CD4-positive, alpha-beta T cell treated with Interleukin-15 for 1 hour (primary cell): ENCODE data around the gene TBC1D9B.

ENCODE experiments used
- DNase-seq: peaks from one replicate; pipeline ENCODE4 v3.0.0-alpha.2; 2020

Gene TBC1D9B

DNA sequence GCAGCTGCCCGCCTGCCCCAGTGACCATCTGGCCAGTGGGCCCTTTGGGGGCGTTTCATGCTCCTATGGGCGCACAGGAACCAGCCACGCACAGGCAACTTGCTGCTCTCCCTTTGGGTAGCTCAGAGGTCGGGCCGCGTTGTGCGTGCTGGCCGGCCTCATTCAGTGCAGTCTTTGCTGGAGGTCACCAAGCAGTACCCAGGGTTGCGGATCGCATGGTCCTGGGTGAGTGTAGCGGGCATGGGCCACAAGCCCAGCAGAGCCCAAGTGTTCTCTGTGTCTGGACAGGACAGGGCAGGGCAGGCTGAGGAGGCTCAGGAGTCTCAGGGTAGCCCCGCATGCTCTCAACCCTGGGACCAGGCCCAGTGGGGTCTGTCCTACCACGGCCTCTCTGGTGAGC, 39.2 kb downstream of the TBC1D9B start:
- no peak for DNase-seq

DNA sequence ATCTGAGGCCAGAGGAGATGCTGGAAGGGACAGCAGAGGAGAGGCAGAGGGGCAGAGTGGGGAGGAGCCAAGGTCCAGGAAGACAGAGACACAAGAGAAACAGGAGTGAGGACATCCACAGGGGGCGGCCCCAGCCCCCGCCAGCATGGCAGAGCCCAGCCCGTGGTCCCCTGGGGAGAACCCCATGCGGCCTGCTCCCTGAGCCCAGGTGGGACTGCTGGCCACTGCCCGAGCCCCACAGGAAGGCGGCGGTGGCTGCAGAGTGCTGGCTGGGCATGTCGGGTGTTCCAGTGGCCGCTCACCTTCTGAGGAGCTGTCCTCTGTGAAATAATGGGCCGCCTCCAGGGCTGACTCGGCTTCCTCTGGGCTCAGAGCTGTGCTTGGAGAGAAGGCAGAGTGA, 40.2 kb downstream of the TBC1D9B start:
- no peak for DNase-seq

DNA sequence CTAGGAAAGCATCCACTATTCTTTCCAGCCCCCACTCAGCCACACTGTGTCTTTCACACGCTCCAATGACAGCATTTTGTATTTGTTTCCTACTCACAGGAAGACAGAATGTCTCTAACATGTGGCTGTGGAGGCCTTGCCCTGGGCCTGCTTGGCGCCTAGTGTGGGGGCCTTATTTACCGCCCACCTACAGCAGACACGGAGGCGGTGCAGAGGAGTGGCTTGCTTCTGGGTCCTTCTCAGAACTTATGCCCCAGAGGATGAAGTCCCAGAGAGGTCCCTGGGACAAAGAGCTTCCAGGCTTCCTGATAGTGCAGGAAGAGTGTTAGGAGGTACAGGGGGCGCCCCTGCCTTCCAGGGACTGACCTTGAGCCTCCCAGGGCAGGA, 40.6 kb downstream of the TBC1D9B start:
- DNase-seq: no peak

DNA sequence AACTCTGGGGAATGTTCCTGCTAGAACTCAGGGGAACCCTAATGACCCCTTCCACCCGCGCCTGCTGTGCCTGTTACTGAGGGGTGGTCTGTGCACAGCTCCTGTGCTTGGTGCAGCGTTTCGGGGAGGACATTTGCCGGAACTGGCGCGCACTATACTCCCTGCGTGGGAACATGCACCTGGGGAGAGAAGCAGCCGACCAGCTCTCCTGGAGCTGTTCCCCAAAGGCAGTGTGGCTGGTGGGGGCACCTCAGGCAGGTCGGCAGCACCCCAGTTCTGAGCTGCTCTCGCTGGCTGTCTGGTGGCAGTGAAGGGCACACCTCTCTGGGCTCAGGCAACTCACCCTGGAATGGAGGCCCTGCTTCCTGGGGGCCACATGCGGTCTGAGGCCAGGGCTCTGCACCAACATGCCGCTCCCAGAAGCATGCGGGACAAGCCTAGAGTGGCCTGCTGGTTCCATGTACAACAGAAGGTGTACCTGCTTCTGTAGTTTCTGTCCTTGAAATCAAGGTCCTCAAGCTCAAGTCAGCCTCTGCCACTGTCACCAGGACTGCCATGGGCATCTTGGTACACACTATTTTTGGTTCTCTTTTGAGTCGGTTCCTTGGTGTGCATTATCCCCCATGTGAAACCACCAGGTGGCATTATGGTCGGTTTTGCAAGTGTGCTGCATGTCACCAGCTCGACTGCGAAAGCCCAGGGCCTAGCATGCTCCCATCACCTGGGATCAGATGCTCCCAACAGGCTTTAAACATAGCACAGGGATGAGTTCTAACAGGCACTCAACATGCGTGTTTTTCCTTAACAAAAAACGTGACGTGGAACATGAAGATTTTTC, 41.2 kb downstream of the TBC1D9B start:
- DNase-seq: no peak

DNA sequence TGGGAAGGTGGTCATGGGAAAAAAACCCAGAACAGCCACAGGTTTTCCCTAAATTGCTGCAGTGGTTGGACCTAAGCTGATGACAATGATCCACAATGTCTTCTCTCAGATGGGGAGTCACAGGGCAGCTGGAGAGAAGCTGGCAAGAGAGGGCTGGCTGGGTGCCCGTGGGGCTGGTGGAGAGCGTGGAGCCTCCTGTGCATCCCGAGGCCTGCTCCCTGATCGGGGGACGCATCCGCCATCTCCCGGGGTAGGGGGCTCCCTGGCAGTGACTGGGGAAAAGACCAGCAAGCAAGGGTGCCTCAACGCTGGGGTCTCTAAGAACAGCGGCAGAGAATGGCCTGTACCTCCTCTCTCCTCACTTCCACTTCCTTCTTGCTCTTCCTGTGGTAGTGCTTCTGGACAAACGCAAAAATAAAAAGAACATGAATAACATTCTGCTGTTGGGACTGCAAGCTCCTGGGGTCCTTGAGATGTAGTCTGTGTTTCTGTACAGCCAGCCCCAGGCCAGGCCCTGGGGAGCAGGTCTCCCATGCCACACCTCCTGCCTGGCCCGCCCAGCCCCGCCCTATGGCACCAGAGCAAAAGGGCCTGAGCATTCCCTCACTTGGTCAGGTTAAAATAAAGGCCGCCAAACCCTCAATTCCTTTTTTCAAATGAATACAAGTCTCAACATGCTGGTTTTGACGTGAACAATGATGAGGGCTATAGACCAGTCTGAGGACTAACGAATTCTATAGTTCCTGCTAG, 42.0 kb downstream of the TBC1D9B start:
- DNase-seq: no peak

DNA sequence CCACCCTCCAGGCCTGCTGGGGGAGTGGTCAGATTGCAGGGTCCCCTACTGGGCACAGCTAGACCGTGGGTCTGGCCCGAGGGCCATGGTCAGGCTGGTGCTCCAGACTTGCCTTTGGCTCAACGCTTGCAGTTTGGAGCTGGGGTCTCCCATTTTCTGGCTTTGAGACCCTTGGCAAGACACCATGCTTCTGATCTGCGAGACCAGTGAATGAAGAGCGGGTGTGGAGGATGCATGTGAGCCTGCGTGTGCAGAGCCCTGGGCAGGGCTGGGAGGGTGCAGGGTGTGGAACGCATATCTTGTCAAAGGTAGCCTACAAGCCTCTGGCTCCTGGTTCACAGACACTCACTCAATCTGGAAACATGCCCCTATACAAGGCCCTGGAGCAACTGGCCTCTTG, 43.0 kb downstream of the TBC1D9B start:
- DNase-seq: no peak

DNA sequence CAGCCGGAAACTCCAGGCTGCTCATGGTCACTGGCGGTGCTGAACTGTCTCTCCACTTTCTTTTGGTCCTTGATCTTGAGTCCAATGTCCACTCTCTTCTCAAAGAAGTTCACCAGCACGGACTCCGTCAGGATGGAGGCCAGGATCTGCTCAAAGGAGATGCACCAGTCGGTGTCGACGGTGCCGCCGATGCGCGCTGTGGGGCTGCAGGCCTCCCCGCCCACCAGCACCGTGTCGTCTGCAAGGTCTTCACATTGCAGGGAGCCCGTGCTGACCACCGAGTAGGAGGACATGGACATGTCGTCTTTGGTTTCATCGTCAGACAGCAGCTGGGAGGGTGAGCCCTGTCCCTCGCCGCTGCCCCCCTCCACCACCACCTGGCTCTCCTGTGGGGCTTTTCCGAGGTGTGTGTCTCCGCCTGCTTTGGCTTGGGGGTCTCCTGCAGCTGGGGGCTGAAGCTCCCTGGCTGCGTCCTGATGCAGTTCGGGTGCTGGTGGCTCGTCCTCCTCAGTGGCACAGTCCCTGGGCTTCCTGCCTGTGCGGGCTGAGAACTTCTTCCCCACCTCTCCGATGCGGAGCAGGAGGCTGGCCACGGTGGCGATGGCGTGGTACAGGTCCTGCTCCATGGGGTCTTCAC, 44.1 kb downstream of the TBC1D9B start:
- no peak for DNase-seq

DNA sequence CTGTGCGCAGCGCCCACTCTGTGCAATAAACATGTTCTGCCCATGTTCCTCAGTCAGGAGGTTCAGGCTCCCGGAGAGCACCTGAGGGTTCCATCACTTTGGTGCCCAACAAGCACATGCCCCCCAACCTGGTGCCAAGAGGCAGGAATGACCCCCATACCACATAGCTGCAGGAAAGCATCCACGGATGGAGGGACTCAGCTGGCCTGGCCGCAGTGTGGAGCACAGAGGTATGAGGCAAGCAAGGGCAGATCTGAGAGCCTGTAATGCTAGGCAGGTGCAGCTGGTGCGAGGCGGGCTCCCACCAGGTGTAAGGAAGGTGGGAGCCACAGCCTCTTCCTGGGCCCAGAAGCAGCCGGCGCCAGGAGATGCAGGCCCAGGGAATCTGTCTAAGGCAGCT, 44.8 kb downstream of the TBC1D9B start:
- DNase-seq: no peak

DNA sequence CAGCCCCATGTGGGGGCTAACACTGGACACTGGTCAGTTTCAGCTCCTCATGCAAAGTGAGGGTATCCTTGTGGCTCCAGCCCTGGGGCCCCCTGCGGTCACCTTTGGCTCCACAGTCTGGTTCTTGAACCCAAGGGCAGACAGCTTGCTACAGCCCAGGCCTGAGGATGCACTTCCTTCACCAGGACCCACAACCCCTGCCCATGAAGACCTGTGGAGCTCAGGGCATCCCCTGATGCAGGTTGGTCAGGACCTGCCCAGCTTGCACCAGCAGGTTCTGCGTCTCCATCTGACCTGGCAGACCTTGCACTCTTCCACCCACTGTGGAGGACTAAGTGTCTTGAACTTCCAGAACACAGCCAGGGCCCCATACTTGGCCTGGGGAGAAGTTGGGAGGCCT, 45.4 kb downstream of the TBC1D9B start:
- no peak for DNase-seq

DNA sequence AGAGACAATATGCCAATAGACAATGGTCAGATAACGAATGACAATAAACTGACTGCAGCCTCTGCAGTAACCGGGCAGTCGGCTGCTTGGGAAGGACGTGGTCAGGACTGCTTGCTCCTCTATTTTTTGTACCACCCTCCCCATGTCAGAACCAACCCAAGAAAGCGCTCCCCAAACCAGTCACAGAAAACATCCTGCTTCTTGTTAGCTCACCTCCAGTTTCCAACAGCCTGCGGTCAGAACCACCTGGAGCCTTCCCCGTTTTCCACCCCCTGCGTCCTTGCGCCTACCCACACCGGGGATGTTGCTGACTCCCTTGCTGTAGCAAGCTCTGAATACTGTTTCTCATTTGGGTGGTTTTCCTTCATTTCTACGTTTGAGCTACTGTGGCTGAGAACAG, 47.4 kb downstream of the TBC1D9B start:
- no peak for DNase-seq

DNA sequence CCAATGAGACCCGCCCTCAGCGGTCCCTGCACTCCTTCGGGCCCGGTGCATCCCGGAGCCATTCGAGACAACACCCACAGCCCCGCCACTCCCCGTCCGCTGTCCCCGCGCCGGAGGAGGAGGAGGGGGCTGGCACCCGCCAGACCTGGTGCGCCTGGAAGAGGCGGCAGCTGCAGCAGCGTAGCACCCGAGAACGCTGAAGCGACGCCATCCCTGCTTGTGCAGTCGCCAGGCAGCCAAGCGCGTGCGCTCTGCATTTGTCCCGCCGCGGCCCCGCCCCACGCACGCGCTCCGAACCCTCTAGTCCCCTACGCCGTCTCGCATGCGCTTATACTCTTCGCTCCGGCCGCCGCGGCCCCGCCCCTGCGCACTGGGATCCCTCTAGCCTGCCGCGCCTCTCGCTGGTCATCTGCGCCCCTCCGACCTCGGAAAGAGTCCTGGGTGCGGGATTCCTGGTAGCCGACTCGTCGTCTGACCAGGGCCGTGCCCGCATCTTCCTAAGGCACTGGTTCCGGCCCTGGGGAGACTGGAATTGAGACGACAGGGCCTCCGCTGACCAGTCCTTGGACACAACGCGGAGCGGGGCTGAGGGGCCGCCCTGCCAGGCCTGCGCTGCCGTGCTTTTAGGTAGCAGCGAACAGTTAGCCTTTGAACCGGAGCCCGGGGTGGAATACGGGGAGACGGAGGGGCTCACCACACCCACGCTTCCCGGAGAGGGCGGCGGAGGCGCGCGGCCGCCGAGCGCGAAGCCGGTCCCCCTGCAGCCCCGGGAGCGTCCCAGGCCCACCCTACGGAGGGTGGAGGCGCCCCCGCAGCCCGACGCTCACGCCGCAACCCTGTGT, 48.9 kb downstream of the TBC1D9B start, which contains the start of gene MRNIP:
MRNIP (minus strand) TSS at position 232 of the 842 bp plus-strand sequence; CDS start at position 211, 21 bp downstream.
- DNase-seq: peak; percentile 89

DNA sequence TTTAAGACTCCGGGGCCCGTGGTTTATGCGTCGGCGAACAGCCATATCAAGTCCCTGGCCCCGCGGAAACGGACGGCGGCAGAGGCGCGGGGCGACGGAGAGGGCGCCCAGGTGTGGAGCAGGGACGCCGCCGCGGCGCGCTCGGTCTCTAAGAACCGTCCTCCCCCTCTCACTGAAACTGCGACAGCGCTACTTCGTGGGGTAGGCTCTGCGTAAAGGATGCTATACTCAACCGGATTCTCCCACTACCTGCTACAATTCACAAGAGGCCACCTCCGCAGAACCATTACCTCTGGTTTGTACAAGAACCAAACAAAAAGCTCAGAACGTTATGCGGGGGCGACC, 49.5 kb downstream of the TBC1D9B start:
- no peak for DNase-seq

DNA sequence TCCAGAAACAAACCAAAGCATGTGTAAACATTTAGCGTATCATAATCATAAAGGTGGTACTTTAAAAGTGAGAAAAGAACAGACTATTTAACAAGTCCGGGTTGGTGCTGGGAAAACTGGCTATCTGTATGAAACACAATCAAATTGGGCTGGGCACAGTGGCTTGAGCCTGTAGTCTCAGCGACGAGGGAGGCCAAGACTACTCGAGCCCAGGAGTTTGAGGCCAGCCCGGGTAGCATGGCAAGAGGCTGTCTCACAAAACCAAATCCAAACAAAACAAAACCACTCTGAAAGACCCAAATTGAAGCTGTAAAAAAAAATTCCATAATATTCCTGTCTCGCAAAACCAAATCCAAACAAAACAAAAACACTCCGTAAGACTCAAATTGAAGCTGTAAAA, 53.3 kb downstream of the TBC1D9B start:
- DNase-seq: no peak

DNA sequence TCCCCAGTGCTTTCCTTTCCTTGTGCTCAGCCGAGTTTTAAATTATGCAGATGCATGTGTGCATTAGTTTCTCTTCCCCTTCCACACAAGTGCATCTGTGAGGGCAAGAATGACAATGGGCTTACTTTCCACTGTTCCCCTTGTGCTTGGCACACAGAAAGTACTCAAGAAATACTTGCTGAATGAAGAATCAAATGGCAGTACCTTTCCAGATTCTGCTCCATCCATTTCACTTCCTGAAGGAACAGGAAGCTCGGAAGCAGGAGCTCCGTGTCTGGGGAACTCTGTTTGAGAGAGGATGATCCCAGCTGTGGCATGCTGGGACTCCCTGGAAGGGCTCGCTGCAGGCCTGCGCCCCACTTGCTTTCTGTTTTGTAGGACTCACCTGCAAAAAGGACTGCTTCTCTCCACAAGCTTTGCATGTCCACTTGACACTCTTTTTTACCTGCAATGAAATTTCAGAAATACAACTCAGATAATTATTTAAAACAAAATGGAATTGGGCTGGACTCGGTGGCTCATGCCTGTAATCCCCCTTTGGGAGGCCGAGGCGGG, 54.6 kb downstream of the TBC1D9B start:
- no peak for DNase-seq

DNA sequence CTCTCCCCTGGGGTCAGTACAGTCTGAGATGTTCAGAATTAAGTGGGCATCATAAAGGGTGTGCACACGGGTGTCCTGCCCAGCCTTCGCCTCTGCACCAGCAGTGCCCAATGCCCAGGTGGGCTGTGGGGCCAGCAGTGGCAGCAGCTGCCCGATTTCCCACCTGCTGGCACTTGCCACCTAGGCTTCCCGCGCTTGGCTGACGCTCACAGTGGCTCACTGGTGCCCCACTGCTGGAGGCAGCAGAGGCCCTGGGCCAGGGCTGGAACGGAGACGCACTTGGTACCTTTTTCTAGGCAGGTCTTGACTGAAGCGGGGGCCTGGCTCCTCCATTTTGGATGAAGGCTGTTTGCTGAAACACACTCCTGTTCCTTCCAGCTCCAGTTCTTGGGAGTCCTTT, 66.1 kb downstream of the TBC1D9B start:
- DNase-seq: no peak

DNA sequence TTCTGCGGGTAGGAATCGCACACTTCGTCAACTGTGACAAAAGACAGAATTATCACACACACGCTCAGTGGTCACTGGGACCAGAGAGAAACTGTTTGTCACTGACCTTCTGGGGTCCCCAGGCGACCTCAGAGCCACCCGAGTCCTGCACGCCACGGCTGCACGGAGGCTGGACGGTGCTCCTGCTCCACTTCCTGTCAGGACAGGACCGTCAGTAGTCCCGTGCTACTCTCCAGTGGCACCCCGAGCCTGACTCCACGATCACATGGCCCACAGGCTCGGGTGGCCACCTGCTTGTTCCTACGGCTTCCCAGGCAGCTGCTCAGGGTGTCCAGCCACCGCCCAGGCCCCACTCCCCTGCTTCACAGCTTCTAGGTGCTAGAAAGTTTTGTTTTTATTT, 66.9 kb downstream of the TBC1D9B start:
- peak; percentile 20 for DNase-seq

DNA sequence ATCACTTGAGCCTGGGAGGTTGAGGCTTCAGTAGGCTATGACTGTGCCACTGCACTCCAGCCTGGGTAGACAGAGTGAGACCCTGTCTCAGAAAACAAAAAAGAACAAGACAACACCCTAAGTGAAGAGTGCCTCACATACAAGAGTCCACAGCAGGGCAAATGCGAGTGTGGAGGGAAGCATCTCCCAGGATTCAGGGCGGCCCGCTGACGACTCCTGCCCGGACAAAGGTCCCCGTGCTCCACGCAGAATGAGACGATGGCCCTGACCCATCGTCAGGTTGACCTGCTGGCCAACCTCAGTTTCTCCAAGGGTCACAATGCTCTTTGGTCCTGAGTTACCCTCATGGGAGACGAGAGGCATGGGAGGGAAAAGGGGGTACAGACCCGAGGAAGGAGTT, 67.4 kb downstream of the TBC1D9B start:
- DNase-seq: no peak

DNA sequence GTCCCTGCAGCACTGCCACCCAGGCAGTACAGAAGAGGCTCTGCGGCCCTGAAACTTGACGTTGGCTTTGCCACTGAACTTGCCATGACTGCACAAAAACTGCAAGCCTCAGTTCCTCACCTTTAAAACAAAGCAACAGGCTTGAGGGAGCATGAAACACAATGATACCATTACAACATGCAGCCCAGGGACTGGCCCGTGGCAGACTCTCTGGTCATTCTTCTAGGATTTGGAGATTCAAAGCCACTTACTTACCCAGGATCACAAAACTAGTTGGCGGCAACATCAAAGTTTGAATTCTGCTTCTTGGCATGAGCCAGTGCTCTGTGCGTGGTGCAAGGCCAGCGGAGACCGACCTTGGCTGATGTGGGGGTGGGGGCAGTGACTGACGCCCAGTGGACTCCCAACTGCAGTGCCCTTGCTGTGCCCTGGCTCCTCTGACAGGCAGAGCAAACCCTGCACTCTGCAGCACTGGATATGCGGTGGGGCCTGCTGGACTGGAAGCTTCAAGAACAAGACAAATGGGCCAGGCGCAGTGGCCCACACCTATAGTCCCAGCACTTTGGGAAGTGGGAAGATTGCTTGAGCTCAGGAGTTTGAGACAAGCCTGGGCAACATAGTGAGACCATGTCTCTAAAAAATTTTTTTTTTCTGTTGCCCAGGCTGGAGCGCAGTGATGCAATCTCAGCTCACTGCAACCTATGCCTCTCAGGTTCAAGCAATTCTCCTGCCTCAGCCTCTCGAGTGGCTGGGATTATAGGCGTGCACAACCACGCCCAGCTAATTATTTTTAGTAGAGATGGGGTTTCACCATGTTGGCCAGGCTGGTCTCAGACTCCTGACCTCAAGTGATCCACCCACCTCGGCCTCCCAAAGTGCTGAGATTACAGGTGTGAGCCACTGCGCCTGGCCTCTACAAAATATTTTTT, 68.1 kb downstream of the TBC1D9B start:
- DNase-seq: peak; percentile 22

DNA sequence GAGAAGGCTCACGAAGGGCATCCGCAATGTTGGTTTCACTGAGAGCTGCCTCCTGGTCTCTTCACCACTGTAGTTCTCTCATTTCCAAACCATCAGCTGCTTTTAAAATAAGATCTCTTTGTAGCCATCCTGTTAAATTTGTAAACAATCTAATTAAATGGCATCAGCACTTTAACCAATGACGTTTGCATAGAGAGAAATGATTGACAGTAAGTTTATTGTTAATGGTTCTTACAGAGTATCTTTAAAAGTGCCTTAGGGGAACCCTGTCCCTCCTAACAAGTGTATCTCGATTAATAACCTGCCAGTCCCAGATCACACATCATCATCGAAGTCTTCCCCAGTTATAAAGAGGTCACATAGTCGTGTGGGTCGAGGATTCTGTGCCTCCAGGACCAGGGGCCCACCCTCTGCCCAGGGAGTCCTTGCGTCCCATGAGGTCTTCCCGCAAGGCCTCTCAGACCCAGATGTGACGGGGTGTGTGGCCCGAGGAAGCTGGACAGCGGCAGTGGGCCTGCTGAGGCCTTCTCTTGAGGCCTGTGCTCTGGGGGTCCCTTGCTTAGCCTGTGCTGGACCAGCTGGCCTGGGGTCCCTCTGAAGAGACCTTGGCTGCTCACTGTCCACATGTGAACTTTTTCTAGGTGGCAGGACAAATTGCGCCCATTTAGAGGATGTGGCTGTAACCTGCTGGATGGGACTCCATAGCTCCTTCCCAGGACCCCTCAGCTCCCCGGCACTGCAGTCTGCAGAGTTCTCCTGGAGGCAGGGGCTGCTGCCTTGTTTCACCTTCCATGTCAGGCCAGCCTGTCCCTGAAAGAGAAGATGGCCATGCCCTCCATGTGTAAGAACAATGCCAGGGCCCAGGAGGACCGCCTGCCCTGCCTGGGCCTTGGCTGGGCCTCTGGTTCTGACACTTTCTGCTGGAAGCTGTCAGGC, 70.4 kb downstream of the TBC1D9B start:
- DNase-seq: no peak
